Testis (tissue), 3 donors: ENCODE results near the gene IRAG1. TPM values are rescaled to one million over a fixed set of nuclear protein-coding genes. Genes with fewer than 3 reads are reported as not detected.
A peak's percentile ranks its signal among the peaks of the same experiment; 100 is the strongest.

Experiments
- DNase-seq: peaks from one replicate; pipeline ENCODE4 v3.0.0-alpha.2; 2019
- H3K27ac ChIP-seq, 2 donors: fragments of 200-600 bp; sonication (generic); one replicate each; pipeline ENCODE4 v1.5.1; 2019
- H3K27me3 ChIP-seq: fragments of 200-600 bp; sonication (generic); one replicate; pipeline ENCODE4 v1.5.1; 2019
- H3K36me3 ChIP-seq: fragments of 200-600 bp; sonication (generic); one replicate; pipeline ENCODE4 v1.5.1; 2017; ENCODE audit warnings: low read depth; ENCODE audit errors: missing control alignments
- H3K4me1 ChIP-seq: fragments of 200-600 bp; sonication (generic); one replicate; pipeline ENCODE4 v1.5.1; 2019
- H3K4me3 ChIP-seq, 2 donors: fragments of 200-600 bp; sonication (generic); one replicate each; pipeline ENCODE4 v1.5.1; 2017 to 2019
- H3K9me3 ChIP-seq: fragments of 200-600 bp; sonication (generic); one replicate; pipeline ENCODE4 v1.5.1; 2017
- POLR2A ChIP-seq: fragments of 450-650 bp; IDR thresholded peaks from one replicate; pipeline ENCODE4 v1.6.1; 2017; ENCODE audit warnings: antibody characterized with exemption, mild to moderate bottlenecking, moderate library complexity
- WGBS, 2 donors: methylation state at CpG; one replicate each; pipeline ENCODE4 v1.1.5; 2018; 5-methylcytosine and 5-hydroxymethylcytosine counted together
- intact Hi-C: fragments of 100-400 bp; cut with DNase I; formaldehyde crosslinking; loops from one replicate; pipeline ENCODE4 v1.15.1; 2023; ENCODE audit warnings: low total_unique reads
- polyA plus RNA-seq: library from polyadenylated mRNA; stranded (reverse); fragments of 350-450 nt; fragmentation: Illumina TruSeq; extraction: RNeasy Lipid Tissue Mini Kit (QIAGEN cat#74804); gene quantifications from one replicate; pipeline ENCODE4 v1.2.3, GENCODE V29; 2014; ENCODE audit warnings: low read depth, low replicate concordance; ENCODE audit not compliant: insufficient read depth
- total RNA-seq, 2 donors: library from RNA; depleted of rRNA; stranded (reverse); fragments of >200 nt; gene quantifications; one replicate each; pipeline ENCODE4 v1.2.3, GENCODE V29; 2016
- TF ChIP-seq, protein P1 (sequence below), 3 experiments: fragments of 450-650 bp in 2 of 3; fragments of 200-600 bp in 1 of 3; sonication (generic) in 1 of 3; IDR thresholded peaks; one replicate each; pipeline ENCODE4 v1.5.1; 2016 to 2019; ENCODE audit warnings: antibody characterized with exemption in 3 of 3, mild to moderate bottlenecking in 2 of 3, moderate library complexity in 1 of 3

IRAG1 gene
- total and polyA plus RNA-seq, 3 donors from 2014 or later = 17.7 to 28.6 (median 23.1) TPM

GRCh38 chr11:10670099-10670498 lies 23.5 kb downstream of the IRAG1 start:
- no peaks in the 10 kb centered on the region for H3K36me3 ChIP-seq
- peaks cover 31% of the 10 kb centered on the region for H3K4me1 ChIP-seq
- 57 to 58% methylated on average over 4 of the region's 4 CpGs for WGBS, 2 donors
- H3K27ac ChIP-seq = peak overlapping the region in 1 of 2 donors; percentile 80
- no peak overlapping the region for H3K4me3 ChIP-seq
- intact Hi-C loops = no loop called here
- no peak for DNase-seq
- H3K9me3 ChIP-seq = no peaks in the 10 kb centered on the region
- TF ChIP-seq, protein P1, sequence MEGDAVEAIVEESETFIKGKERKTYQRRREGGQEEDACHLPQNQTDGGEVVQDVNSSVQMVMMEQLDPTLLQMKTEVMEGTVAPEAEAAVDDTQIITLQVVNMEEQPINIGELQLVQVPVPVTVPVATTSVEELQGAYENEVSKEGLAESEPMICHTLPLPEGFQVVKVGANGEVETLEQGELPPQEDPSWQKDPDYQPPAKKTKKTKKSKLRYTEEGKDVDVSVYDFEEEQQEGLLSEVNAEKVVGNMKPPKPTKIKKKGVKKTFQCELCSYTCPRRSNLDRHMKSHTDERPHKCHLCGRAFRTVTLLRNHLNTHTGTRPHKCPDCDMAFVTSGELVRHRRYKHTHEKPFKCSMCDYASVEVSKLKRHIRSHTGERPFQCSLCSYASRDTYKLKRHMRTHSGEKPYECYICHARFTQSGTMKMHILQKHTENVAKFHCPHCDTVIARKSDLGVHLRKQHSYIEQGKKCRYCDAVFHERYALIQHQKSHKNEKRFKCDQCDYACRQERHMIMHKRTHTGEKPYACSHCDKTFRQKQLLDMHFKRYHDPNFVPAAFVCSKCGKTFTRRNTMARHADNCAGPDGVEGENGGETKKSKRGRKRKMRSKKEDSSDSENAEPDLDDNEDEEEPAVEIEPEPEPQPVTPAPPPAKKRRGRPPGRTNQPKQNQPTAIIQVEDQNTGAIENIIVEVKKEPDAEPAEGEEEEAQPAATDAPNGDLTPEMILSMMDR (IDR thresholded peaks at IDR 0.05) = no peak
- TF ChIP-seq POLR2A = no peak
- no peaks in the 10 kb centered on the region for H3K27me3 ChIP-seq

DNA sequence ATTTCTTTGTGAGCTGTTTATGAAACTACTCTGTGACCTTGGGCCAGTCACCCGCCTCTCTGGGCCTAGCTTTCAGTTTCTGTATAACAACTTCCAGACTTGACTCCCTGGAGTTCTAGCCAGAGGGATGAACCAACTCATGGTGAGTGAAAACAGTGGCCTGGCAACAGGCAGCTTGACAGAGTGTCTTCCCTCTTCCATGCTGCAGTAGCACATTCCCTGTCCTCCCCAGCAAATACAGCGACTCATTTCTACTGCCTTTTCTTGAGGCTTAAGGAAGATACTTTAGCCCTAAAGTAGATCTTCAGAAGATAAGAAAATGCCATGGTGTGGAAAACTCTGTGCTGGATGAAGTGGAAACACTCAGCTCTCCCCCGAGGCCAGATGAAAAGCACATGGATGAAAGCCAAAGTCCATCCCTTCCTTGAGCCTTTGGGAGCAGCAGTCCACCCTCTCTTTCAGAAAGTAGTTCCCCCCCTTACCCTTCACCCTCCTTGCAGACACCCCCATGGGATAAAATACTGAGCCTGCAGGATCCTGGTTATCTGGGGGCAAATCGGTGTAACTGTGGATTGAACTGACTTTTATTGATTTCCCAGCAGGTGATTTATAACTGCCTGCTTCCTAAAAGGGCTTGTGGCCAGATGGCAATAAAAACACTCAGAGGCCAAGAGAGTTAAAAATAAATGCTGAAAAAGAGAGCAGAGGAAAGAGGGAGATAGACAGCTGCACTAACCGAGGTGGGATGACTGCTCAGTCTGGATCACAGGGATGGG lies 24.1 kb downstream of the IRAG1 start:
- WGBS, 2 donors = 29 to 40% methylated on average over 5 of the region's 5 CpGs
- DNase-seq = peak; percentile 52
- TF ChIP-seq POLR2A = no peak
- TF ChIP-seq, protein P1 (IDR thresholded peaks at IDR 0.05) = no peak

GRCh38 chr11:10667521-10667885 lies 26.1 kb downstream of the IRAG1 start:
- intact Hi-C loops = no loop called here
- Histone ChIP-seq H3K4me1 (peaks cover 40% of the 10 kb centered on the region), H3K27me3 (no peaks in the 10 kb centered on the region), H3K4me3 (no peak overlapping the region), H3K9me3 (no peaks in the 10 kb centered on the region), H3K36me3 (no peaks in the 10 kb centered on the region), H3K27ac (peak overlapping the region in 1 of 2 donors; percentile 80)
- TF ChIP-seq, protein P1 (IDR thresholded peaks at IDR 0.05) = no peak
- no peak for TF ChIP-seq POLR2A
- no peak for DNase-seq
- 74 to 77% methylated on average over 2 of the region's 2 CpGs for WGBS, 2 donors

More for the DNA sequence above, 24.1 kb downstream of the IRAG1 start:
- intact Hi-C loops = no loop called here
- Histone ChIP-seq H3K9me3 (no peaks in the 10 kb centered on the region), H3K27me3 (no peaks in the 10 kb centered on the region), H3K27ac (peak overlapping the region; percentile 5 to 80), H3K36me3 (no peaks in the 10 kb centered on the region), H3K4me3 (no peak overlapping the region), H3K4me1 (peaks cover 32% of the 10 kb centered on the region)

- no peak overlapping the region for H3K4me3 ChIP-seq
- H3K27me3 ChIP-seq = no peaks in the 10 kb centered on the region
- TF ChIP-seq, protein P1 (IDR thresholded peaks at IDR 0.05) = no peak
- TF ChIP-seq POLR2A = no peak
- DNase-seq = no peak
- H3K4me1 ChIP-seq = peaks cover 40% of the 10 kb centered on the region
- 57 to 61% methylated on average over 6 of the region's 6 CpGs for WGBS, 2 donors
- peak overlapping the region; percentile 49 to 80 for H3K27ac ChIP-seq
- H3K9me3 ChIP-seq = no peaks in the 10 kb centered on the region
- H3K36me3 ChIP-seq = no peaks in the 10 kb centered on the region
- intact Hi-C loops = no loop called here
Measured at GRCh38 chr11:10666556-10667520, 26.7 kb downstream of the IRAG1 start.
